ENCODE results near the gene GOLPH3L. TPM values are rescaled to one million over a fixed set of nuclear protein-coding genes. Genes with fewer than 3 reads are reported as not detected.
A peak's percentile ranks its signal among the peaks of the same experiment; 100 is the strongest.

GOLPH3L gene
- total and polyA plus RNA-seq, 5 donors from 2014 or later: 8.6 to 30.0 (median 24.1) TPM

- peak in 1 of 2 donors; percentile 47 for ATAC-seq (ENCODE audit: low read depth in 2 of 2)
- Histone ChIP-seq H3K4me1 (ENCODE audit: control insufficient read depth, insufficient read depth, low read length, poor library complexity, severe bottlenecking) (no peaks in the 10 kb centered on the region), H3K4me3 (ENCODE audit: low read depth, low read length) (no peak overlapping the region), H3K27ac (ENCODE audit: insufficient read depth, low read length, poor library complexity, severe bottlenecking) (no peak overlapping the region), H3K27me3 (ENCODE audit: control insufficient read depth, insufficient read depth, low read length) (no peaks in the 10 kb centered on the region), H3K9me3 (ENCODE audit: control insufficient read depth in 2 of 2, low read length in 2 of 2) (no peaks in the 10 kb centered on the region), H3K36me3 (ENCODE audit: control insufficient read depth, insufficient read depth, low read length) (no peaks in the 10 kb centered on the region)
- Mint-ChIP-seq H3K9me3 (no peaks in the 10 kb centered on the region), H3K4me1 (peaks cover 0 to 4% (median 0%) of the 10 kb centered on the region in 4 donors), H3K4me3 (no peak overlapping the region), H3K27ac (no peak overlapping the region), H3K36me3 (no peaks in the 10 kb centered on the region), H3K27me3 (no peaks in the 10 kb centered on the region)
- peak in 1 of 3 donors; percentile 49 for DNase-seq
Measured at GRCh38 chr1:150708595-150708994, 11.6 kb upstream of the GOLPH3L start.

- no peak for DNase-seq
- no peaks in the 10 kb centered on the region for H3K9me3 ChIP-seq (ENCODE audit: control insufficient read depth in 2 of 2, low read length in 2 of 2)
- H3K36me3 ChIP-seq (ENCODE audit: control insufficient read depth, insufficient read depth, low read length): no peaks in the 10 kb centered on the region
- H3K4me1 ChIP-seq (ENCODE audit: control insufficient read depth, insufficient read depth, low read length, poor library complexity, severe bottlenecking): no peaks in the 10 kb centered on the region
- ATAC-seq (ENCODE audit: low read depth in 2 of 2): no peak
- no peak overlapping the region for H3K4me3 Mint-ChIP-seq
- no peak overlapping the region for H3K27ac ChIP-seq (ENCODE audit: insufficient read depth, low read length, poor library complexity, severe bottlenecking)
- no peak overlapping the region for H3K27ac Mint-ChIP-seq
- H3K4me1 Mint-ChIP-seq: peaks cover 0 to 8% (median 0%) of the 10 kb centered on the region in 4 donors
- no peaks in the 10 kb centered on the region for H3K27me3 ChIP-seq (ENCODE audit: control insufficient read depth, insufficient read depth, low read length)
- no peaks in the 10 kb centered on the region for H3K36me3 Mint-ChIP-seq
- no peak overlapping the region for H3K4me3 ChIP-seq (ENCODE audit: low read depth, low read length)
- no peaks in the 10 kb centered on the region for H3K27me3 Mint-ChIP-seq
- H3K9me3 Mint-ChIP-seq: no peaks in the 10 kb centered on the region
Measured at GRCh38 chr1:150706091-150706490, 9.1 kb upstream of the GOLPH3L start.

GRCh38 chr1:150703427-150703826, 6.5 kb upstream of the GOLPH3L start:
- no peak for DNase-seq
- no peak for ATAC-seq (ENCODE audit: low read depth in 2 of 2)
- H3K27me3 Mint-ChIP-seq: no peaks in the 10 kb centered on the region
- no peaks in the 10 kb centered on the region for H3K36me3 Mint-ChIP-seq
- H3K9me3 Mint-ChIP-seq: no peaks in the 10 kb centered on the region
- H3K27ac Mint-ChIP-seq: no peak overlapping the region
- Histone ChIP-seq H3K9me3 (ENCODE audit: control insufficient read depth in 2 of 2, low read length in 2 of 2) (no peaks in the 10 kb centered on the region), H3K36me3 (ENCODE audit: control insufficient read depth, insufficient read depth, low read length) (no peaks in the 10 kb centered on the region), H3K4me3 (ENCODE audit: low read depth, low read length) (no peak overlapping the region), H3K27me3 (ENCODE audit: control insufficient read depth, insufficient read depth, low read length) (no peaks in the 10 kb centered on the region), H3K4me1 (ENCODE audit: control insufficient read depth, insufficient read depth, low read length, poor library complexity, severe bottlenecking) (no peaks in the 10 kb centered on the region), H3K27ac (ENCODE audit: insufficient read depth, low read length, poor library complexity, severe bottlenecking) (no peak overlapping the region)
- no peak overlapping the region for H3K4me3 Mint-ChIP-seq
- H3K4me1 Mint-ChIP-seq: peaks cover 0 to 5% (median 3%) of the 10 kb centered on the region in 4 donors

GRCh38 chr1:150696590-150696989, 364 bp downstream of the GOLPH3L start:
- ATAC-seq (ENCODE audit: low read depth in 2 of 2) (no peak), DNase-seq (peak in 1 of 3 donors; percentile 3)
- H3K4me1 Mint-ChIP-seq: peaks cover 21 to 45% (median 27%) of the 10 kb centered on the region in 4 donors
- peaks cover 19% of the 10 kb centered on the region for H3K36me3 Mint-ChIP-seq
- Histone ChIP-seq H3K4me3 (ENCODE audit: low read depth, low read length) (peak overlapping the region; percentile 89), H3K36me3 (ENCODE audit: control insufficient read depth, insufficient read depth, low read length) (peaks cover 21% of the 10 kb centered on the region), H3K4me1 (ENCODE audit: control insufficient read depth, insufficient read depth, low read length, poor library complexity, severe bottlenecking) (peaks cover 13% of the 10 kb centered on the region), H3K9me3 (ENCODE audit: control insufficient read depth in 2 of 2, low read length in 2 of 2) (no peaks in the 10 kb centered on the region), H3K27me3 (ENCODE audit: control insufficient read depth, insufficient read depth, low read length) (no peaks in the 10 kb centered on the region), H3K27ac (ENCODE audit: insufficient read depth, low read length, poor library complexity, severe bottlenecking) (peak overlapping the region; percentile 79)
- H3K4me3 Mint-ChIP-seq: peak overlapping the region; percentile 94 to 99 (median 97)
- peak overlapping the region; percentile 96 to 97 (median 96) for H3K27ac Mint-ChIP-seq
- no peaks in the 10 kb centered on the region for H3K27me3 Mint-ChIP-seq
- no peaks in the 10 kb centered on the region for H3K9me3 Mint-ChIP-seq

GRCh38 chr1:150696162-150696561, 792 bp downstream of the GOLPH3L start:
- Mint-ChIP-seq H3K36me3 (peaks cover 23% of the 10 kb centered on the region), H3K9me3 (no peaks in the 10 kb centered on the region), H3K4me3 (peak overlapping the region; percentile 93 to 99 (median 96)), H3K27me3 (no peaks in the 10 kb centered on the region), H3K4me1 (peaks cover 24 to 47% (median 31%) of the 10 kb centered on the region in 4 donors), H3K27ac (peak overlapping the region; percentile 45 to 96 (median 74))
- Histone ChIP-seq H3K27me3 (ENCODE audit: control insufficient read depth, insufficient read depth, low read length) (no peaks in the 10 kb centered on the region), H3K36me3 (ENCODE audit: control insufficient read depth, insufficient read depth, low read length) (peaks cover 21% of the 10 kb centered on the region), H3K9me3 (ENCODE audit: control insufficient read depth in 2 of 2, low read length in 2 of 2) (no peaks in the 10 kb centered on the region), H3K4me1 (ENCODE audit: control insufficient read depth, insufficient read depth, low read length, poor library complexity, severe bottlenecking) (peaks cover 13% of the 10 kb centered on the region), H3K27ac (ENCODE audit: insufficient read depth, low read length, poor library complexity, severe bottlenecking) (peak overlapping the region; percentile 79), H3K4me3 (ENCODE audit: low read depth, low read length) (peak overlapping the region; percentile 89)
- DNase-seq: peak in 2 of 3 donors; percentile 11 to 20
- no peak for ATAC-seq (ENCODE audit: low read depth in 2 of 2)

- Histone ChIP-seq H3K36me3 (ENCODE audit: control insufficient read depth, insufficient read depth, low read length) (peaks cover 21% of the 10 kb centered on the region), H3K9me3 (ENCODE audit: control insufficient read depth in 2 of 2, low read length in 2 of 2) (no peaks in the 10 kb centered on the region), H3K4me3 (ENCODE audit: low read depth, low read length) (peak overlapping the region; percentile 89), H3K27ac (ENCODE audit: insufficient read depth, low read length, poor library complexity, severe bottlenecking) (peak overlapping the region; percentile 79), H3K4me1 (ENCODE audit: control insufficient read depth, insufficient read depth, low read length, poor library complexity, severe bottlenecking) (peaks cover 13% of the 10 kb centered on the region), H3K27me3 (ENCODE audit: control insufficient read depth, insufficient read depth, low read length) (no peaks in the 10 kb centered on the region)
- Mint-ChIP-seq H3K4me1 (peaks cover 27 to 49% (median 34%) of the 10 kb centered on the region in 4 donors), H3K27ac (peak overlapping the region in 1 of 3 donors; percentile 70), H3K4me3 (peak overlapping the region; percentile 7 to 77 (median 48)), H3K27me3 (no peaks in the 10 kb centered on the region), H3K36me3 (peaks cover 26% of the 10 kb centered on the region), H3K9me3 (no peaks in the 10 kb centered on the region)
- no peak for DNase-seq
- ATAC-seq (ENCODE audit: low read depth in 2 of 2): no peak
Measured at GRCh38 chr1:150695561-150695960, 1.4 kb downstream of the GOLPH3L start.

GRCh38 chr1:150692720-150693119, 4.2 kb downstream of the GOLPH3L start:
- Histone ChIP-seq H3K27ac (ENCODE audit: insufficient read depth, low read length, poor library complexity, severe bottlenecking) (no peak overlapping the region), H3K4me3 (ENCODE audit: low read depth, low read length) (no peak overlapping the region), H3K36me3 (ENCODE audit: control insufficient read depth, insufficient read depth, low read length) (peaks cover 31% of the 10 kb centered on the region), H3K27me3 (ENCODE audit: control insufficient read depth, insufficient read depth, low read length) (no peaks in the 10 kb centered on the region), H3K9me3 (ENCODE audit: control insufficient read depth in 2 of 2, low read length in 2 of 2) (no peaks in the 10 kb centered on the region), H3K4me1 (ENCODE audit: control insufficient read depth, insufficient read depth, low read length, poor library complexity, severe bottlenecking) (peaks cover 8% of the 10 kb centered on the region)
- Mint-ChIP-seq H3K36me3 (peaks cover 33% of the 10 kb centered on the region), H3K4me3 (no peak overlapping the region), H3K4me1 (peaks cover 30 to 53% (median 41%) of the 10 kb centered on the region in 4 donors), H3K27ac (no peak overlapping the region), H3K9me3 (no peaks in the 10 kb centered on the region), H3K27me3 (no peaks in the 10 kb centered on the region)
- no peak for DNase-seq
- no peak for ATAC-seq (ENCODE audit: low read depth in 2 of 2)

- peaks cover 7% of the 10 kb centered on the region for H3K4me1 ChIP-seq (ENCODE audit: control insufficient read depth, insufficient read depth, low read length, poor library complexity, severe bottlenecking)
- peaks cover 27% of the 10 kb centered on the region for H3K36me3 Mint-ChIP-seq
- no peak overlapping the region for H3K4me3 ChIP-seq (ENCODE audit: low read depth, low read length)
Measured at GRCh38 chr1:150688763-150689162, 8.2 kb downstream of the GOLPH3L start.

More at GRCh38 chr1:150688763-150689162, 8.2 kb downstream of the GOLPH3L start:
- no peak for ATAC-seq (ENCODE audit: low read depth in 2 of 2)
- no peak overlapping the region for H3K4me3 Mint-ChIP-seq
- H3K4me1 Mint-ChIP-seq: peaks cover 22 to 36% (median 29%) of the 10 kb centered on the region in 4 donors
- H3K36me3 ChIP-seq (ENCODE audit: control insufficient read depth, insufficient read depth, low read length): peaks cover 21% of the 10 kb centered on the region
- no peak for DNase-seq
- H3K27me3 Mint-ChIP-seq: no peaks in the 10 kb centered on the region
- no peaks in the 10 kb centered on the region for H3K9me3 Mint-ChIP-seq
- H3K27ac ChIP-seq (ENCODE audit: insufficient read depth, low read length, poor library complexity, severe bottlenecking): no peak overlapping the region
- H3K9me3 ChIP-seq (ENCODE audit: control insufficient read depth in 2 of 2, low read length in 2 of 2): no peaks in the 10 kb centered on the region
- H3K27ac Mint-ChIP-seq: peak overlapping the region in 1 of 3 donors; percentile 83
- H3K27me3 ChIP-seq (ENCODE audit: control insufficient read depth, insufficient read depth, low read length): no peaks in the 10 kb centered on the region

Measured in CD4-positive, CD25-positive, alpha-beta regulatory T cell (primary cell).